ENCODE results near the gene EEF1A2. TPM values are rescaled to one million over a fixed set of nuclear protein-coding genes. Genes with fewer than 3 reads are reported as not detected.

Gene EEF1A2
- total RNA-seq, 1 experiment from 2014 or later = 26.0 TPM

DNA sequence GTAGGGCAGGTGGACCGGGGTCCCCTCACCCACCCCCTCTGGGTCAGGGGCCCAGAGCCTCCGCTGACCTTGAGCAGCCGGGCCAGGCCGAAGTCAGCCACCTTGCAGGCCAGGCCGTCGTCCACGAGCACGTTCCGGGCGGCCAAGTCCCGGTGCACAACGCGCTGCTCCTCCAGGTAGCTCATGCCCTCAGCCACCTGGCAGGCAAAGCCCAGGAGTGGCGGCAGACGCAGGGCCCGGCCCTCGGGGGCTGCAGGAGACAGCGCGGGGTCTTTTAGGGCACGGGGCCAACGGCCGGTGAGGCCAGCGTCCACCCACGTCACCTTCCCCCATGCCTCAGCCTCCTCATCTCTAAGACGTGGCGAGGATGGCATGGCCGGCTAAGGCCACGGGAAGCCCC lies 42.5 kb upstream of the EEF1A2 start:
- CTCF ChIA-PET = interaction anchor here (1.7 kb wide), 1 partner anchor 101 kb away, joined by 5 read pairs; no protein-coding TSS in a partner anchor
- H3K27ac Mint-ChIP-seq = no peak overlapping the region
- H3K9me3 Mint-ChIP-seq = no peaks in the 10 kb centered on the region
- H3K36me3 Mint-ChIP-seq = no peaks in the 10 kb centered on the region
- H3K4me3 Mint-ChIP-seq = no peak overlapping the region
- TF ChIP-seq, protein P1, sequence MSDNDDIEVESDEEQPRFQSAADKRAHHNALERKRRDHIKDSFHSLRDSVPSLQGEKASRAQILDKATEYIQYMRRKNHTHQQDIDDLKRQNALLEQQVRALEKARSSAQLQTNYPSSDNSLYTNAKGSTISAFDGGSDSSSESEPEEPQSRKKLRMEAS (CRISPR knock-in tag; IDR thresholded peaks at IDR 0.05) = no peak
- TF ChIP-seq SMAD3 (CRISPR knock-in tag; IDR thresholded peaks at IDR 0.05; ENCODE audit: borderline replicate concordance) (no peak), SOX15 (CRISPR knock-in tag; IDR thresholded peaks at IDR 0.05) (no peak), RELA (CRISPR knock-in tag; IDR thresholded peaks at IDR 0.05; ENCODE audit: borderline replicate concordance) (no peak), GRHL2 (CRISPR knock-in tag; IDR thresholded peaks at IDR 0.05; ENCODE audit: insufficient replicate concordance, severe bottlenecking) (no peak), ZNF423 (CRISPR knock-in tag; IDR thresholded peaks at IDR 0.05) (no peak)
- TF ChIP-seq, protein P2, sequence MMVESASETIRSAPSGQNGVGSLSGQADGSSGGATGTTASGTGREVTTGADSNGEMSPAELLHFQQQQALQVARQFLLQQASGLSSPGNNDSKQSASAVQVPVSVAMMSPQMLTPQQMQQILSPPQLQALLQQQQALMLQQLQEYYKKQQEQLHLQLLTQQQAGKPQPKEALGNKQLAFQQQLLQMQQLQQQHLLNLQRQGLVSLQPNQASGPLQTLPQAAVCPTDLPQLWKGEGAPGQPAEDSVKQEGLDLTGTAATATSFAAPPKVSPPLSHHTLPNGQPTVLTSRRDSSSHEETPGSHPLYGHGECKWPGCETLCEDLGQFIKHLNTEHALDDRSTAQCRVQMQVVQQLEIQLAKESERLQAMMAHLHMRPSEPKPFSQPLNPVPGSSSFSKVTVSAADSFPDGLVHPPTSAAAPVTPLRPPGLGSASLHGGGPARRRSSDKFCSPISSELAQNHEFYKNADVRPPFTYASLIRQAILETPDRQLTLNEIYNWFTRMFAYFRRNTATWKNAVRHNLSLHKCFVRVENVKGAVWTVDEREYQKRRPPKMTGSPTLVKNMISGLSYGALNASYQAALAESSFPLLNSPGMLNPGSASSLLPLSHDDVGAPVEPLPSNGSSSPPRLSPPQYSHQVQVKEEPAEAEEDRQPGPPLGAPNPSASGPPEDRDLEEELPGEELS (CRISPR knock-in tag; IDR thresholded peaks at IDR 0.05) = no peak
- TF ChIP-seq, protein P3, sequence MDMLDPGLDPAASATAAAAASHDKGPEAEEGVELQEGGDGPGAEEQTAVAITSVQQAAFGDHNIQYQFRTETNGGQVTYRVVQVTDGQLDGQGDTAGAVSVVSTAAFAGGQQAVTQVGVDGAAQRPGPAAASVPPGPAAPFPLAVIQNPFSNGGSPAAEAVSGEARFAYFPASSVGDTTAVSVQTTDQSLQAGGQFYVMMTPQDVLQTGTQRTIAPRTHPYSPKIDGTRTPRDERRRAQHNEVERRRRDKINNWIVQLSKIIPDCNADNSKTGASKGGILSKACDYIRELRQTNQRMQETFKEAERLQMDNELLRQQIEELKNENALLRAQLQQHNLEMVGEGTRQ (CRISPR knock-in tag; IDR thresholded peaks at IDR 0.05) = no peak
- TF ChIP-seq, protein P4, sequence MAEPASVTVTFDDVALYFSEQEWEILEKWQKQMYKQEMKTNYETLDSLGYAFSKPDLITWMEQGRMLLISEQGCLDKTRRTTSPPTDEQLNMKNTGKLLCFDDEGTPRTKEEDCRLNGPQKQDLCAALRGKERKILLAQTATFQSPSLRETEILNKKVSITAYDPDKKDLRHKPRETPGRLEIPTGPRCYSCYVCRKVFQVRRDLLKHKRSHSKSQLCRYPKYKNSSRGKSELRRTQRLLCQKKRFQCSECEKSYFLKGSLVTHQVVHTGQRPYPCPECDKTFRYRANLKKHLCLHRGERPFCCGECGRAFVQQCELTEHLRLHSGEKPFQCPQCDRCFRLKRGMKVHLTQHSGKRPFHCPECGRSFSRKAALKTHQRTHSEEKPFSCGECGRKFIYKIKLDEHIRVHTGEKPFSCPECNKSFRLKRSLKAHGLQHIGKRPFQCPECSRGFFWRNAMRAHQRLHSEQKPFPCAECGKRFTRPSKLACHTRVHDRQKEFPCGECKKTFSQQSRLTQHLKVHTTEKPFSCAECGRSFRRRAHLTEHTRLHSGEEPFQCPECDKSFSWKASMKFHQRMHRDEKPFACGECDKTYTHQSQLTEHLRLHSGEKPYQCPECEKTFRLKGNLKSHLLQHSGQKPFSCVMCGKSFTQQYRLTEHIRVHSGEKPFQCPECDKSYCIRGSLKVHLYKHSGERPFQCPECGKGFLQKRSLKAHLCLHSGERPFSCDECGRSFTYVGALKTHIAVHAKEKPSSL (CRISPR knock-in tag; conservative IDR thresholded peaks at IDR 0.05) = no peak
- H3K27me3 Mint-ChIP-seq (ENCODE audit: low read depth) = no peaks in the 10 kb centered on the region
- ATAC-seq (no peak), DNase-seq (ENCODE audit: low spot score) (no peak)
- 0 out of 2 replicates have a peak, but pooled peaks cover under 1% of the 10 kb centered on the region for H3K4me1 Mint-ChIP-seq
- POLR2A ChIA-PET = no interaction called here

DNA sequence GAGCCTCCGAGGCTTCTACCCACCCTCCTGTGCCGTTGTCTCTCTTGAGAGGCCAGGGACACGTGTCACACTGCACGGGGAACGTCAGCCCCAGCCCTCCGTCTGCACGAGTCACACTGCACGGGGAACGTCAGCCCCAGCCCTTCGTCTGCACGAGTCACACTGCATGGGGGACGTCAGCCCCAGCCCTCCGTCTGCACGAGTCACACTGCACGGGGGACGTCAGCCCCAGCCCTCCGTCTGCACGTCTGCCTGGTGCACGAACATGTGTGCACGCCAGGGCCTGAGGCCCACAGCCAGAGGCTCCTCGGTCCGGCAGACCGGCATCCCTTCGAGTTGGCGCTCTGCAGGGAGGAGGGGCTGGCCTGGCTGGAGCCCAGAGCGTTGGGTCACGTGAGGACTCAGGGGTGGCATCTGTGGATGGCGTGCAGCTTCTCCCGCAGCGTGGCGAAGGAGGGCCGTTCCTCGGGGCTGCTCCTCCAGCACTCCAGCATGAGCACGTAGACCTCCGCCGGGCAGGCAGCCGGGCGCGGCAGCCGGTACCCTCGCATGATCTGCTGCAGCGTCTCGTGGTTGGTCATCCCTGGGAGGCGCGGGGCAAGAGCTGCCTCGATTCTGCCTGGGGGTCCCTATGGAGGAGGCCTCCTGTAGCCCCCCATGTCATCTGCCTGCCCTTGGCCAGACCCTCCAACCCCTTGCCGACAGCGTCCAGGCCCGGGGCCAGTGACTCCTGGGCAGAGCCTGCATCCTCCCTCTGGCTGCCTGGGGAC lies 41.7 kb upstream of the EEF1A2 start:
- ATAC-seq (no peak), DNase-seq (ENCODE audit: low spot score) (no peak)
- no peak for TF ChIP-seq HMGA2 (CRISPR knock-in tag; IDR thresholded peaks at IDR 0.05)
- TF ChIP-seq FOXJ3 (CRISPR knock-in tag; IDR thresholded peaks at IDR 0.05; ENCODE audit: borderline replicate concordance) = no peak
- TF ChIP-seq RORB (CRISPR knock-in tag; IDR thresholded peaks at IDR 0.05) = no peak
- no peak for TF ChIP-seq TEAD4 (CRISPR knock-in tag; IDR thresholded peaks at IDR 0.05)
- TF ChIP-seq KAT7 (CRISPR knock-in tag; IDR thresholded peaks at IDR 0.05; ENCODE audit: borderline replicate concordance) = no peak
- TF ChIP-seq, protein P5, sequence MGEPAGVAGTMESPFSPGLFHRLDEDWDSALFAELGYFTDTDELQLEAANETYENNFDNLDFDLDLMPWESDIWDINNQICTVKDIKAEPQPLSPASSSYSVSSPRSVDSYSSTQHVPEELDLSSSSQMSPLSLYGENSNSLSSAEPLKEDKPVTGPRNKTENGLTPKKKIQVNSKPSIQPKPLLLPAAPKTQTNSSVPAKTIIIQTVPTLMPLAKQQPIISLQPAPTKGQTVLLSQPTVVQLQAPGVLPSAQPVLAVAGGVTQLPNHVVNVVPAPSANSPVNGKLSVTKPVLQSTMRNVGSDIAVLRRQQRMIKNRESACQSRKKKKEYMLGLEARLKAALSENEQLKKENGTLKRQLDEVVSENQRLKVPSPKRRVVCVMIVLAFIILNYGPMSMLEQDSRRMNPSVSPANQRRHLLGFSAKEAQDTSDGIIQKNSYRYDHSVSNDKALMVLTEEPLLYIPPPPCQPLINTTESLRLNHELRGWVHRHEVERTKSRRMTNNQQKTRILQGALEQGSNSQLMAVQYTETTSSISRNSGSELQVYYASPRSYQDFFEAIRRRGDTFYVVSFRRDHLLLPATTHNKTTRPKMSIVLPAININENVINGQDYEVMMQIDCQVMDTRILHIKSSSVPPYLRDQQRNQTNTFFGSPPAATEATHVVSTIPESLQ (CRISPR knock-in tag; IDR thresholded peaks at IDR 0.05) = no peak
- no peak for TF ChIP-seq OVOL2 (CRISPR knock-in tag; IDR thresholded peaks at IDR 0.05; ENCODE audit: borderline replicate concordance)
- TF ChIP-seq, protein P6, sequence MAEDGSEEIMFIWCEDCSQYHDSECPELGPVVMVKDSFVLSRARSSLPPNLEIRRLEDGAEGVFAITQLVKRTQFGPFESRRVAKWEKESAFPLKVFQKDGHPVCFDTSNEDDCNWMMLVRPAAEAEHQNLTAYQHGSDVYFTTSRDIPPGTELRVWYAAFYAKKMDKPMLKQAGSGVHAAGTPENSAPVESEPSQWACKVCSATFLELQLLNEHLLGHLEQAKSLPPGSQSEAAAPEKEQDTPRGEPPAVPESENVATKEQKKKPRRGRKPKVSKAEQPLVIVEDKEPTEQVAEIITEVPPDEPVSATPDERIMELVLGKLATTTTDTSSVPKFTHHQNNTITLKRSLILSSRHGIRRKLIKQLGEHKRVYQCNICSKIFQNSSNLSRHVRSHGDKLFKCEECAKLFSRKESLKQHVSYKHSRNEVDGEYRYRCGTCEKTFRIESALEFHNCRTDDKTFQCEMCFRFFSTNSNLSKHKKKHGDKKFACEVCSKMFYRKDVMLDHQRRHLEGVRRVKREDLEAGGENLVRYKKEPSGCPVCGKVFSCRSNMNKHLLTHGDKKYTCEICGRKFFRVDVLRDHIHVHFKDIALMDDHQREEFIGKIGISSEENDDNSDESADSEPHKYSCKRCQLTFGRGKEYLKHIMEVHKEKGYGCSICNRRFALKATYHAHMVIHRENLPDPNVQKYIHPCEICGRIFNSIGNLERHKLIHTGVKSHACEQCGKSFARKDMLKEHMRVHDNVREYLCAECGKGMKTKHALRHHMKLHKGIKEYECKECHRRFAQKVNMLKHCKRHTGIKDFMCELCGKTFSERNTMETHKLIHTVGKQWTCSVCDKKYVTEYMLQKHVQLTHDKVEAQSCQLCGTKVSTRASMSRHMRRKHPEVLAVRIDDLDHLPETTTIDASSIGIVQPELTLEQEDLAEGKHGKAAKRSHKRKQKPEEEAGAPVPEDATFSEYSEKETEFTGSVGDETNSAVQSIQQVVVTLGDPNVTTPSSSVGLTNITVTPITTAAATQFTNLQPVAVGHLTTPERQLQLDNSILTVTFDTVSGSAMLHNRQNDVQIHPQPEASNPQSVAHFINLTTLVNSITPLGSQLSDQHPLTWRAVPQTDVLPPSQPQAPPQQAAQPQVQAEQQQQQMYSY (CRISPR knock-in tag; IDR thresholded peaks at IDR 0.05) = no peak
- no peak for TF ChIP-seq EMX1 (CRISPR knock-in tag; IDR thresholded peaks at IDR 0.05)
- TF ChIP-seq, protein P7, sequence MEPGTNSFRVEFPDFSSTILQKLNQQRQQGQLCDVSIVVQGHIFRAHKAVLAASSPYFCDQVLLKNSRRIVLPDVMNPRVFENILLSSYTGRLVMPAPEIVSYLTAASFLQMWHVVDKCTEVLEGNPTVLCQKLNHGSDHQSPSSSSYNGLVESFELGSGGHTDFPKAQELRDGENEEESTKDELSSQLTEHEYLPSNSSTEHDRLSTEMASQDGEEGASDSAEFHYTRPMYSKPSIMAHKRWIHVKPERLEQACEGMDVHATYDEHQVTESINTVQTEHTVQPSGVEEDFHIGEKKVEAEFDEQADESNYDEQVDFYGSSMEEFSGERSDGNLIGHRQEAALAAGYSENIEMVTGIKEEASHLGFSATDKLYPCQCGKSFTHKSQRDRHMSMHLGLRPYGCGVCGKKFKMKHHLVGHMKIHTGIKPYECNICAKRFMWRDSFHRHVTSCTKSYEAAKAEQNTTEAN (CRISPR knock-in tag; IDR thresholded peaks at IDR 0.05) = no peak
- POLR2A ChIA-PET = no interaction called here
- H3K27me3 Mint-ChIP-seq (ENCODE audit: low read depth) = no peaks in the 10 kb centered on the region
- H3K4me3 Mint-ChIP-seq = no peak overlapping the region
- 0 out of 2 replicates have a peak, but pooled peaks cover 2% of the 10 kb centered on the region for H3K4me1 Mint-ChIP-seq
- CTCF ChIA-PET = interaction anchor here (1.7 to 4.9 kb wide), 2 partner anchors 101 kb away, joined by 5 to 81 read pairs; no protein-coding TSS in a partner anchor
- H3K27ac Mint-ChIP-seq = no peak overlapping the region
- no peaks in the 10 kb centered on the region for H3K36me3 Mint-ChIP-seq
- H3K9me3 Mint-ChIP-seq = no peaks in the 10 kb centered on the region

Data from WTC11 (cell line).